Upper lobe of left lung (tissue), 6 donors: ENCODE results near the gene C10orf53. TPM values are rescaled to one million over a fixed set of nuclear protein-coding genes. Genes with fewer than 3 reads are reported as not detected.
A peak's percentile ranks its signal among the peaks of the same experiment; 100 is the strongest.

ENCODE experiments used
- ATAC-seq, 2 donors: fragments of 200-7000 bp; cut with Tn5 transposase; one replicate each; pipeline ENCODE4 v1.9.1; 2022; ENCODE audit warnings: mild to moderate bottlenecking in 2 of 2, moderate library complexity in 2 of 2; ENCODE audit not compliant: low FRiP score in 2 of 2
- DNase-seq, 2 donors: peaks; one replicate each; pipeline ENCODE4 v3.0.0-alpha.2; 2019 to 2020
- H3K27ac ChIP-seq, 4 donors: fragments of 200-600 bp; sonication (generic); one replicate each; pipeline ENCODE4 v1.5.1; 2016 to 2019
- H3K27me3 ChIP-seq, 4 donors: fragments of 200-600 bp; sonication (generic); one replicate each; pipeline ENCODE4 v1.5.1; 2017 to 2019
- H3K36me3 ChIP-seq, 4 donors: fragments of 200-600 bp; sonication (generic); one replicate each; pipeline ENCODE4 v1.5.1; 2016 to 2019
- H3K4me1 ChIP-seq, 4 donors: fragments of 200-600 bp; sonication (generic); one replicate each; pipeline ENCODE4 v1.5.1; 2018 to 2019
- H3K4me3 ChIP-seq, 4 donors: fragments of 200-600 bp; sonication (generic); one replicate each; pipeline ENCODE4 v1.5.1; 2017 to 2019; ENCODE audit warnings: mild to moderate bottlenecking in 2 of 4, moderate library complexity in 1 of 4
- H3K9me3 ChIP-seq, 4 donors: fragments of 200-600 bp; sonication (generic); one replicate each; pipeline ENCODE4 v1.5.1; 2018 to 2019
- EP300 ChIP-seq, 4 donors: sonication (generic); formaldehyde crosslinking; IDR thresholded peaks; one replicate each; pipeline ENCODE4 v1.5.1; 2017; ENCODE audit warnings: antibody characterized with exemption in 4 of 4, control low read depth in 2 of 4
- POLR2A ChIP-seq, 4 donors: fragments of 450-650 bp; IDR thresholded peaks; one replicate each; pipeline ENCODE4 v1.5.1; 2016 to 2017; ENCODE audit warnings: antibody characterized with exemption in 4 of 4, mild to moderate bottlenecking in 2 of 4
- POLR2AphosphoS5 ChIP-seq, 2 donors: sonication (generic); formaldehyde crosslinking; IDR thresholded peaks; one replicate each; pipeline ENCODE4 v1.5.1; 2017; ENCODE audit warnings: antibody characterized with exemption in 2 of 2
- WGBS, 2 donors: methylation state at CpG; one replicate each; pipeline ENCODE4 v1.1.5; 2017 to 2018; 5-methylcytosine and 5-hydroxymethylcytosine counted together
- total RNA-seq, 6 donors: library from RNA; depleted of rRNA in 4 of 6; stranded (reverse); fragments of >200 nt in 4 of 6; gene quantifications; one replicate each; pipeline versions ENCODE4 v1.1.0 to v1.2.1, GENCODE V29; 2016 to 2021
- TF ChIP-seq, protein P1 (sequence below), 6 experiments: fragments of 450-650 bp in 4 of 6; fragments of 200-600 bp in 2 of 6; sonication (generic) in 2 of 6; IDR thresholded peaks; one replicate each; pipeline ENCODE4 v1.5.1; 2016 to 2019; ENCODE audit warnings: antibody characterized with exemption in 6 of 6
- donor health status: DM: no; HTN: no; CAD: no; lungs with moderate emphysema.
- donor health status: DM: no; HTN: yes; CAD: no; lungs with severe emphysema.

C10orf53 gene
- total RNA-seq, 6 donors from 2014 or later, result not detected

DNA sequence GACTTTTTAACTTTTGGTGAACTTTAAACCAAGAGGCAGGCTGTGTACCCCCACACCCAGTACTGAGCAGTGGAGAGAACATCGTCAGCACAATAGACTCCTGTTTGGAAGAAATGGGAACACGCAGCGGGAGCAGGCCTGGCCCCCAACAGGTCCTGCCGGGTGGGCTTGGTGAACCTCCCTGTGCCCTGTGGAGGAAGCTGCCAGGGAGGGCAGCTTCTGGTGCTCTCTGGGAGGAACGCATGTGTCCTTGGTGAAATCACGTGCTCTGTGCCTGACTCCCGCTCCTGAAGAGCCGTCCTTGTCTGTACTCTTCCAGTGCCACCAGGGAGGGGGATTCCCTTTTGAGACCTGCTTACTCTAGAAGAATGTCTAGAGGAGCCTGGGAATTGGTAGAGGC, 34.0 kb upstream of the C10orf53 start:
- no peaks in the 10 kb centered on the region for H3K36me3 ChIP-seq
- no peaks in the 10 kb centered on the region for H3K4me1 ChIP-seq
- no peak overlapping the region for H3K4me3 ChIP-seq
- no peaks in the 10 kb centered on the region for H3K9me3 ChIP-seq
- ATAC-seq (no peak), DNase-seq (no peak)
- H3K27ac ChIP-seq, result no peak overlapping the region
- WGBS, 2 donors, result 84 to 93% methylated on average over 8 of the region's 8 CpGs
- no peaks in the 10 kb centered on the region for H3K27me3 ChIP-seq
- no peak for TF ChIP-seq POLR2AphosphoS5 (IDR thresholded peaks at IDR 0.05)
- TF ChIP-seq, protein P1, sequence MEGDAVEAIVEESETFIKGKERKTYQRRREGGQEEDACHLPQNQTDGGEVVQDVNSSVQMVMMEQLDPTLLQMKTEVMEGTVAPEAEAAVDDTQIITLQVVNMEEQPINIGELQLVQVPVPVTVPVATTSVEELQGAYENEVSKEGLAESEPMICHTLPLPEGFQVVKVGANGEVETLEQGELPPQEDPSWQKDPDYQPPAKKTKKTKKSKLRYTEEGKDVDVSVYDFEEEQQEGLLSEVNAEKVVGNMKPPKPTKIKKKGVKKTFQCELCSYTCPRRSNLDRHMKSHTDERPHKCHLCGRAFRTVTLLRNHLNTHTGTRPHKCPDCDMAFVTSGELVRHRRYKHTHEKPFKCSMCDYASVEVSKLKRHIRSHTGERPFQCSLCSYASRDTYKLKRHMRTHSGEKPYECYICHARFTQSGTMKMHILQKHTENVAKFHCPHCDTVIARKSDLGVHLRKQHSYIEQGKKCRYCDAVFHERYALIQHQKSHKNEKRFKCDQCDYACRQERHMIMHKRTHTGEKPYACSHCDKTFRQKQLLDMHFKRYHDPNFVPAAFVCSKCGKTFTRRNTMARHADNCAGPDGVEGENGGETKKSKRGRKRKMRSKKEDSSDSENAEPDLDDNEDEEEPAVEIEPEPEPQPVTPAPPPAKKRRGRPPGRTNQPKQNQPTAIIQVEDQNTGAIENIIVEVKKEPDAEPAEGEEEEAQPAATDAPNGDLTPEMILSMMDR (IDR thresholded peaks at IDR 0.05), result no peak
- no peak for TF ChIP-seq EP300 (IDR thresholded peaks at IDR 0.05)
- TF ChIP-seq POLR2A (IDR thresholded peaks at IDR 0.05), result no peak

DNA sequence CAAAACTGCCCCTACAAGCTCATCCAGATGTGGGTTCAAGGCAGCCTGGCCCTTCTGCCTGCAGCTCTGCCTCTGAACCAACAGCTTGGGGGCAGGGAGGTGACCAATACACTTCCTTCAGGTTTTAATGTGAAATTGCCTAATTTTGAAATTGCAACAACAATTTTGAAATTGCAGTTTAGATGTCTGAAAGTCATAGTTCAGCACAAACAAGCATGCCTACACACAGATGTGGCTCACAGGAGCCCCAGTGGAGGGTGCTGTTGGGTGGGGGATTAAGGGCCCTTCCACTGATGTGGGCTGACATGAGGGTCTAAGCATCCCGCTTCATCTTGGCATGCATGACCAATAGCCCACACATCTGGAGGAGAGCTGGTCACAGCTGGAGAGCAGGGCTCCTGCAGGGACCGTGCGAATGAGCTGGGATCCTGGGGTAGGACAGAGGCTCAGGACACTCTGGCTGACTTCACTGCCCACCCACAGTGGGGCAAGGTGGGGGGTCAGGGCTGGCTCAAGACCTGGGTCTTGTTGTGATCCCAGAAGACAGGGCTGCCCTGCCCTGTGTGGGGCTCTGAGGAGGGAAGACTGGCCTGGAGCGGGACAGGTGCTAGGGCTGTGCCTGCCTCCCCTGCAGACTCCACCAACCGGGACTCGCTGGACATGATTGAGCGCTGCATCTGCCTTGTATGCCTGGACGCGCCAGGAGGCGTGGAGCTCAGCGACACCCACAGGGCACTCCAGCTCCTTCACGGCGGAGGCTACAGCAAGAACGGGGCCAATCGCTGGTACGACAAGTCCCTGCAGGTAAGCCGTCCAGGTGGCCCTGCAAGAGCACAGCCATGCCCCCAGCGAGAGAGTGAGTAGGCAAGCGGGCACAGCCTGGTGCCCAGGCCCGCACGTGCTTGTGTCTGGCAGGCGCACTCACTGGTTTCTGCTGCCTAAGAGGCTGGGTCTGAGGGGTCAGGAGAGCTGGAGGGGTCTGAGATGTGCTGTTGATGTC, 33.3 kb upstream of the C10orf53 start:
- peak in 1 of 2 donors; percentile 69 for DNase-seq
- Histone ChIP-seq H3K27me3 (no peaks in the 10 kb centered on the region), H3K27ac (no peak overlapping the region), H3K4me3 (no peak overlapping the region), H3K9me3 (no peaks in the 10 kb centered on the region), H3K4me1 (no peaks in the 10 kb centered on the region), H3K36me3 (no peaks in the 10 kb centered on the region)
- 89 to 90% methylated on average over 12 to 18 of the region's 22 CpGs for WGBS, 2 donors
- no peak for TF ChIP-seq POLR2A (IDR thresholded peaks at IDR 0.05)
- TF ChIP-seq, protein P1 (IDR thresholded peaks at IDR 0.05), result no peak
- ATAC-seq, result no peak

DNA sequence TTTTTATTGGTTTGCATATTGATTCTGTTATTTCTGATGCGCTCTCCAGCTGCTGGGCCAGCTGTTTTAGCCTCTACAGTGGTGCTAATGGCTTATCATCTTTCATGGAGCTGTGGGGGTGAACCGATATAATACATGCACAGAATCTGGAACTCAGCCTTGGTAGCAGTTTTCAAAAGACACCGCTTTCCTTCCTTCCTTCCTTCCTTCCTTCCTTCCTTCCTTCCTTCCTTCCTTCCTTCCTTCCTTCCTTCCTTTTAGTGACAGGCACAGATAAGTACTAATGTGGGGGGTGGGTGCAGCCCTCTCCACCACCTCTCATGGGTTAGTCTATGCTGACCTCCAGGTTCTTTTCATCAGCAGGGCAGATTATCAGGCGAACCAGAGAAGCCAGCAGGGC, 31.9 kb upstream of the C10orf53 start:
- Histone ChIP-seq H3K27me3 (no peaks in the 10 kb centered on the region), H3K4me3 (no peak overlapping the region), H3K27ac (no peak overlapping the region), H3K9me3 (no peaks in the 10 kb centered on the region), H3K4me1 (no peaks in the 10 kb centered on the region), H3K36me3 (no peaks in the 10 kb centered on the region)
- TF ChIP-seq EP300 (IDR thresholded peaks at IDR 0.05) (no peak), POLR2AphosphoS5 (IDR thresholded peaks at IDR 0.05) (no peak), POLR2A (IDR thresholded peaks at IDR 0.05) (no peak)
- TF ChIP-seq, protein P1 (IDR thresholded peaks at IDR 0.05), result no peak
- WGBS, 2 donors, result 76 to 78% methylated on average over 4 of the region's 4 CpGs
- DNase-seq, result no peak
- ATAC-seq, result no peak

DNA sequence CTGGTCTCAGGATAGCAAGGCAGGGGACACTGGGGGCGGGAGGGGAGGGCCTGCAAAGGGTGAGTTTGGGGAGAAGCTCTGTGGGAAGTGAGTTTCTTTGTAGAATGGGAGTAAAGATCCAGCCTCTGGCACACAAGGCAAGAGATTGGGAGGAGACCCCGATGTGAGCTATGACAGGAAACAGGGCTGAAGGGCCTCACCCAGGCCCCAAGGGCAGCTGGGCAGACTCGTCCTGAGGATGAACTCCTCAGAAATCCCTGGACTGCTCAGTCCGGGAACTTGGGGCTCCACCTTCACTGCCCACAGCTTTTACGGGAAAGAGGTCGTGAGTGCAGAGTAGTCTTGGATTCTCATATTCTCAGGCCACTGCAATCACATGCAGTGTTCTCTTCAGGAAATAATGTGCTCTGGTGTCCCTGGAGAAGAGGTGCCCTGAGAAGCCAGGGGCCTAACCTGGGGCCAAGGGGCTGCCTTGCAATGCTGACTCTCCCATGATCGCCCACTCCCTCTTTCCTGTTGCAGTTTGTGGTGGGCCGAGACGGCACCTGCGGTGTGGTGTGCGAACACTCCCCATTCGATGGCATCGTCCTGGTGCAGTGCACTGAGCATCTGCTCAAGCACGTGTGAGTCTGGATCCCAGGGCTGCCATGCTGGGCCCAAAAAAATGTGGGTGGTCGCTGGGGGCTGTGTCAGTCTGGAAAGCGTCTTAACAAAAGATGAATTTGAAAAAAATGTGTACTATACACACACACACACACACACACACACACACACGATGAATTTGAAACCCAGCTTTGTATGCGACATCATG, 31.3 kb upstream of the C10orf53 start:
- Histone ChIP-seq H3K27ac (no peak overlapping the region), H3K36me3 (no peaks in the 10 kb centered on the region), H3K4me3 (no peak overlapping the region), H3K4me1 (no peaks in the 10 kb centered on the region), H3K27me3 (no peaks in the 10 kb centered on the region), H3K9me3 (no peaks in the 10 kb centered on the region)
- no peak for TF ChIP-seq EP300 (IDR thresholded peaks at IDR 0.05)
- WGBS, 2 donors, result 76% methylated on average over 14 to 18 of the region's 18 CpGs
- no peak for DNase-seq
- ATAC-seq, result no peak

DNA sequence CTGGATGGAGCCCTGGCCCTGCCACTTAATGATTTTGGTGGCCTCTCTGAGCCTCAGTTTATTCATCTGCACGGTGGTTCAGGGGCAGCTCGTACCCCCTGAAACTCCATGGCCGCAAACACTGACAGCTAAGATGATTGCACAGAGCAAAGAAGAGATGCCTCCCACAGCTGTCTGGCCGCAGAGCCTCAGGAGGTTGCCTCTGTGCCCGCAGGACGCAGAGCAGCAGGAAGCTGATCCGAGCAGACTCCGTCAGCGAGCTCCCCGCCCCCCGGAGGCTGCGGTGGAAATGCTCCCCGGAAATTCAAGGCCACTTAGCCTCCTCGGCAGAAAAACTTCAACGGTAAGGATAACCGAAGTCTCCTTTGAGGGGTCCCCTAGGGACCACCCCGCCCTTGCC, 30.2 kb upstream of the C10orf53 start:
- ATAC-seq, result no peak
- Histone ChIP-seq H3K4me3 (no peak overlapping the region), H3K27ac (no peak overlapping the region), H3K4me1 (no peaks in the 10 kb centered on the region), H3K27me3 (no peaks in the 10 kb centered on the region), H3K9me3 (no peaks in the 10 kb centered on the region), H3K36me3 (no peaks in the 10 kb centered on the region)
- DNase-seq, result no peak
- 17 to 23% methylated on average over 13 to 16 of the region's 17 CpGs for WGBS, 2 donors
- TF ChIP-seq POLR2AphosphoS5 (IDR thresholded peaks at IDR 0.05), result no peak
- TF ChIP-seq POLR2A (IDR thresholded peaks at IDR 0.05), result no peak
- TF ChIP-seq, protein P1 (IDR thresholded peaks at IDR 0.05), result no peak
- TF ChIP-seq EP300 (IDR thresholded peaks at IDR 0.05), result no peak
